WI38 (cell line): Measurements from ENCODE around the gene HOXD4.
A peak's percentile ranks its signal among the peaks of the same experiment; 100 is the strongest.

Experiments
- H3K4me3 ChIP-seq: 2 replicates; pipeline ENCODE4 v1.5.1; 2011; ENCODE audit warnings: low read depth, mild to moderate bottlenecking, control low read depth, low read length
- TF ChIP-seq, protein P1 (sequence below): IDR thresholded peaks from 2 replicates; pipeline ENCODE4 v1.5.1; 2012; ENCODE audit warnings: low read depth, mild to moderate bottlenecking, control low read depth, low read length

The HOXD4 gene

GRCh38 chr2:176178757-176179295 is 27.5 kb downstream of the HOXD4 start:
- TF ChIP-seq, protein P1, sequence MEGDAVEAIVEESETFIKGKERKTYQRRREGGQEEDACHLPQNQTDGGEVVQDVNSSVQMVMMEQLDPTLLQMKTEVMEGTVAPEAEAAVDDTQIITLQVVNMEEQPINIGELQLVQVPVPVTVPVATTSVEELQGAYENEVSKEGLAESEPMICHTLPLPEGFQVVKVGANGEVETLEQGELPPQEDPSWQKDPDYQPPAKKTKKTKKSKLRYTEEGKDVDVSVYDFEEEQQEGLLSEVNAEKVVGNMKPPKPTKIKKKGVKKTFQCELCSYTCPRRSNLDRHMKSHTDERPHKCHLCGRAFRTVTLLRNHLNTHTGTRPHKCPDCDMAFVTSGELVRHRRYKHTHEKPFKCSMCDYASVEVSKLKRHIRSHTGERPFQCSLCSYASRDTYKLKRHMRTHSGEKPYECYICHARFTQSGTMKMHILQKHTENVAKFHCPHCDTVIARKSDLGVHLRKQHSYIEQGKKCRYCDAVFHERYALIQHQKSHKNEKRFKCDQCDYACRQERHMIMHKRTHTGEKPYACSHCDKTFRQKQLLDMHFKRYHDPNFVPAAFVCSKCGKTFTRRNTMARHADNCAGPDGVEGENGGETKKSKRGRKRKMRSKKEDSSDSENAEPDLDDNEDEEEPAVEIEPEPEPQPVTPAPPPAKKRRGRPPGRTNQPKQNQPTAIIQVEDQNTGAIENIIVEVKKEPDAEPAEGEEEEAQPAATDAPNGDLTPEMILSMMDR, result no peak
- no peak overlapping the region for H3K4me3 ChIP-seq

- no peak overlapping the region for H3K4me3 ChIP-seq
- TF ChIP-seq, protein P1, result no peak
These were observed 30.2 kb downstream of the HOXD4 start for GRCh38 chr2:176181551-176181950.

- TF ChIP-seq, protein P1, result no peak
- no peak overlapping the region for H3K4me3 ChIP-seq
These were observed 31.3 kb downstream of the HOXD4 start for GRCh38 chr2:176182671-176183070.

- H3K4me3 ChIP-seq, result no peak overlapping the region
- TF ChIP-seq, protein P1, result no peak
These were observed 33.4 kb downstream of the HOXD4 start for GRCh38 chr2:176184749-176185148.

GRCh38 chr2:176186024-176186423 is 34.7 kb downstream of the HOXD4 start:
- TF ChIP-seq, protein P1, result no peak
- no peak overlapping the region for H3K4me3 ChIP-seq

DNA sequence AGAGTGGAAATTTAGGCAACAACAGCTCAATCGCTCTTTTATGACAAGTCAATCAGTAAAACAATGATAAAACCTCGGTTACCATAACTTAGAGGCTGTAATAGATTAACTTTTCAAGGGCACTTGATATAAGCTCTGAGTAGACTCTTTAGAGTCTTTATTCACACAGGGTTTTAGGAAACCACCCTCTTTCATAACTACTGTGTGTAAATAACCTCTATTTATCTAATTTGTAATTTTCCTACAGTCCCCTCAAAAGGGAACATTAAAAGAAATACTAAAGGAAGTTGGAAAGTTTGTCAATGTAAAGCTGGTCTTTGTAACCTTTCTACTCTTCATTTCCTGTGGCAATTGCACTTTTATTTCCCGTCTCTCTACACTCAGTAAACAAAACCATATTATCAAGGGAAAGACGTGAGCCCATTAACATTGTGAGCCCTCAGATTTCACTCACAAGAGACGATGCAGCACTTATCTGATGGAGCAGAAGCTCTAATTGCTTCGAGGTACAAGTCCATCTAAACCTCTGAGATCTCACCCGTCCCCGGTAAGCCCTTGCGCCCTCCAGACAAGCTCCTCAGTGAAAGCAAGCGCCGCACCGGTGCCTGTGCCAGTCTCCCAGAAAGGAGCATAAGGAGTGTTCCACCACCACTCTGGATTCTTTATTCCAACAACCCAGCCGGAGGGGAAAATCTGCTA is 36.0 kb downstream of the HOXD4 start:
- TF ChIP-seq, protein P1, result no peak
- peak overlapping the region; percentile 54 for H3K4me3 ChIP-seq
